ENCODE results near the gene RNU2-1. TPM values are rescaled to one million over a fixed set of nuclear protein-coding genes. Genes with fewer than 3 reads are reported as not detected.
"Not testable (repeated sequence)": the region's sequence is repeated elsewhere in the genome, so short reads cannot be mapped to it uniquely, and the experiment has no call there.

Gene RNU2-1
- total RNA-seq, 4 donors from 2014 or later = not detected

DNA sequence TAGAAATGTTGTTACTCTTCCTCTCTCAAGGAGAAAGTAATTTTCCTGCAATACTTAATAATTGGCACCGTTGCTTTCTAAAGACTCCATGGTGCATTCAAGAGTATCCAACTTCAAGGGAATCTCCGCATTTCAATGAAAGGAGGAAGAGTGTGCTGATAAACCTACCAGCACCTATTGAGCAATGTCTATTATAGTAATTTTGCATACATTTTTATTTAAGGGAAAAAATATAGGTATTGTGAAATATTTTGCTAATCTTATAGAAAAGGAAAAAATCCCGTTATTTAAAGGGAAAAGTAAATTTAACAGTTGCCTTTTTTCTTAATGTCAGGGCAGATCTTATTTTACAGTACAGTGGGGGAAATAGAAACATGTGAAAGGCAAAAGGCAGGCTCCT, 23.2 kb downstream of the RNU2-1 start:
- TF ChIP-seq CTCF (IDR thresholded peaks at IDR 0.05) = no peak
- no peak for DNase-seq (ENCODE audit: low spot score)
- ATAC-seq (ENCODE audit: low FRiP score) = no peak

- not testable (repeated sequence) for ATAC-seq (ENCODE audit: low FRiP score); DNase-seq (ENCODE audit: low spot score)
Observed at GRCh38 chr17:43203013-43203412, 30.8 kb downstream of the RNU2-1 start.

GRCh38 chr17:43200127-43200526, 33.6 kb downstream of the RNU2-1 start:
- TF ChIP-seq CTCF (IDR thresholded peaks at IDR 0.05) = no peak
- ATAC-seq (ENCODE audit: low FRiP score) (no peak), DNase-seq (ENCODE audit: low spot score) (no peak)

DNA sequence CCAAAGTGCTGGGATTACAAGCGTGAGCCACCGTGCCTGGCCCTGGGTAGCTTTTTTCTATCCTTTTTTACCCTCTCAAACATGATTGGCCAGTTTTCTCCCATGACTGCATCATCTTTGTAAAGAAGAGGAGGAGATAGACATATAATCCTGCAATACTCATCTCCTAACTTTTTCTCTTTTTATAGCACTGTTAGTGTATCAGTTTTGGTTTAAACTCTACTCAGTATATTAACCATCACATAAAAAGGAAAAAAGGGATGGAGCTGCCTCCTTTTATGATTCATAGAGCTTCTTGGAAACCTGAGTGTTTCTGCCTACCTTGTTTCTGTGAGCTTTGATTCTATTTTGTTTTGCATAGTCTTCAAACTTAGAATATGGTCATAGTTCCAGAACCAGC, 34.1 kb downstream of the RNU2-1 start:
- no peak for TF ChIP-seq CTCF (IDR thresholded peaks at IDR 0.05)
- DNase-seq (ENCODE audit: low spot score) (no peak), ATAC-seq (ENCODE audit: low FRiP score) (no peak)

GRCh38 chr17:43193251-43193650, 40.5 kb downstream of the RNU2-1 start:
- ATAC-seq (ENCODE audit: low FRiP score) (no peak), DNase-seq (ENCODE audit: low spot score) (no peak)
- TF ChIP-seq CTCF (IDR thresholded peaks at IDR 0.05) = no peak

DNA sequence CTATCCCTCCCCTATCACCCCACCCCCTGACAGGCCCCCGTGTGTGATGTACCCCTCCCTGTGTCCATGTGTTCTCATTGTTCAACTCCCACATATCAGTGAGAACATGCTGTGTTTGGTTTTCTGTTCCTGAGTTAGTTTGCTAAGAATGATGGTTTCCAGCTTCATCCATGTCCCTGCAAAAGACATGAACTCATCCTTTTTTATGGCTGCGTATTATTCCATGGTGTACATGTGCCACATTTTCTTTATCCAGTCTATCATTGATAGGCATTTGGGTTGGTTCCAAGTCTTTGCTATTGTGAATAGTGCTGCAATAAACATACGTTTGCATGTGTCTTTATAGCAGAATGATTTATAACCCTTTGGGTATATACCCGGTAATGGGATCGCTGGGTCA, 47.1 kb downstream of the RNU2-1 start:
- not testable (repeated sequence) for DNase-seq (ENCODE audit: low spot score); ATAC-seq (ENCODE audit: low FRiP score)

- ATAC-seq (ENCODE audit: low FRiP score) (no peak), DNase-seq (ENCODE audit: low spot score) (no peak)
- no peak for TF ChIP-seq CTCF (IDR thresholded peaks at IDR 0.05)
Observed at GRCh38 chr17:43183921-43184320, 49.9 kb downstream of the RNU2-1 start.

Small RNA genes lying within 50 kb of the gene (small RNA-seq; reads per million reads assigned to genes)
- gene RF00004 (not detected), gene RNU2-1 (not detected)

Other genes with a start within 250 kb of the RNU2-1 start
- gene RPL27, start 235.6 kb downstream of the RNU2-1 start, total RNA-seq = 1,000 to 10,000 TPM in 3 of 4 donors, 100 to 1,000 TPM in 1; 852 to 1,453 (median 1,237) TPM
- gene IFI35, start 227.2 kb downstream of the RNU2-1 start, total RNA-seq = 100 to 1,000 TPM in 1 of 4 donors, 10 to 100 TPM in 3; 29.1 to 108 (median 34.4) TPM
- 100 to 1,000 TPM; 147 to 304 (median 233) TPM for gene VAT1, start 211.6 kb downstream of the RNU2-1 start, total RNA-seq
- 1 to 10 TPM in 1 of 4 donors, under 1 TPM in 3; 0.25 to 1.1 (median 0.64) TPM for gene RND2, start 208.7 kb downstream of the RNU2-1 start, total RNA-seq
- 1 to 10 TPM; 2.4 to 8.8 (median 3.0) TPM for gene BRCA1, start 108.6 kb downstream of the RNU2-1 start, total RNA-seq
- 10 to 100 TPM; 41.8 to 97.3 (median 75.3) TPM for gene NBR1, start 62.8 kb downstream of the RNU2-1 start, total RNA-seq
- 10 to 100 TPM in 3 of 4 donors, 1 to 10 TPM in 1; 8.9 to 15.1 (median 14.5) TPM for gene TMEM106A, start 22.1 kb downstream of the RNU2-1 start, total RNA-seq
- gene CCDC200, start 5.4 kb downstream of the RNU2-1 start, total RNA-seq = not detected
- gene ARL4D, start 165.0 kb upstream of the RNU2-1 start, total RNA-seq = 10 to 100 TPM; 11.8 to 42.8 (median 27.1) TPM
- gene DHX8, start 250.0 kb upstream of the RNU2-1 start, total RNA-seq = 10 to 100 TPM; 22.5 to 48.5 (median 31.9) TPM